SK-N-SH treated with all-trans-retinoic acid at 6 μM for 48 hours (cell line): Measurements from ENCODE around the gene ACSBG1.

Source experiments
- ARNTL ChIP-seq: fragments of 450-650 bp; formaldehyde crosslinking; IDR thresholded peaks from 2 replicates; pipeline ENCODE4 v1.5.0; 2020; ENCODE audit warnings: low read depth, mild to moderate bottlenecking, moderate library complexity, borderline replicate concordance
- ISL1 ChIP-seq: fragments of 250-450 bp; sonication (Bioruptor Pico); IDR thresholded peaks from 2 replicates; pipeline ENCODE4 v2.1.2; 2022; ENCODE audit warnings: mild to moderate bottlenecking, moderate library complexity
- PATZ1 ChIP-seq: fragments of 250-450 bp; sonication (Bioruptor Pico); IDR thresholded peaks from 2 replicates; pipeline ENCODE4 v1.8.0; 2020; ENCODE audit warnings: mild to moderate bottlenecking, moderate library complexity, borderline replicate concordance
- RARB ChIP-seq: fragments of 250-450 bp; sonication (Bioruptor Pico); IDR thresholded peaks from 2 replicates; pipeline ENCODE4 v1.8.0; 2021; ENCODE audit warnings: mild to moderate bottlenecking, moderate library complexity
- SNAI2 ChIP-seq: fragments of 250-450 bp; sonication (Bioruptor Pico); IDR thresholded peaks from 2 replicates; pipeline ENCODE4 v1.5.0; 2020; ENCODE audit warnings: mild to moderate bottlenecking, moderate library complexity
- TSHZ2 ChIP-seq: fragments of 250-450 bp; sonication (Bioruptor Pico); IDR thresholded peaks from 2 replicates; pipeline ENCODE4 v1.5.0; 2020; ENCODE audit warnings: mild to moderate bottlenecking, moderate library complexity
- ZFP3 ChIP-seq: fragments of 250-450 bp; sonication (Bioruptor Pico); IDR thresholded peaks from 2 replicates; pipeline ENCODE4 v1.5.0; 2020; ENCODE audit warnings: mild to moderate bottlenecking, moderate library complexity
- ZNF565 ChIP-seq: fragments of 450-650 bp; formaldehyde crosslinking; conservative IDR thresholded peaks from 2 replicates; pipeline ENCODE4 v1.5.0; 2020; ENCODE audit warnings: low read depth, mild to moderate bottlenecking, moderate library complexity

GRCh38 chr15:78232951-78233350 lies 1.4 kb downstream of the ACSBG1 start:
- TF ChIP-seq PATZ1 (CRISPR knock-in tag) (no peak), RARB (CRISPR knock-in tag) (no peak), ZFP3 (no peak), TSHZ2 (CRISPR knock-in tag) (no peak), ARNTL (CRISPR knock-in tag) (no peak), SNAI2 (no peak), ISL1 (CRISPR knock-in tag) (no peak), ZNF565 (CRISPR knock-in tag) (no peak)
